Measurements from ENCODE around the gene KYNU.

GRCh38 chr2:143078104-143078503 is 200.6 kb downstream of the KYNU start:
- no peak for TF ChIP-seq CTCF (IDR thresholded peaks at IDR 0.05)
- no peak for TF ChIP-seq POLR2A (IDR thresholded peaks at IDR 0.05)
- TF ChIP-seq POLR2AphosphoS5 (IDR thresholded peaks at IDR 0.05), result no peak
